H1 (cell line): Measurements from ENCODE around the gene FOXO6. TPM values are rescaled to one million over a fixed set of nuclear protein-coding genes. Genes with fewer than 3 reads are reported as not detected.
A peak's percentile ranks its signal among the peaks of the same experiment; 100 is the strongest.

Experiments
- CTCF ChIA-PET: fragments of 300-600 bp; sonication (Branson Sonifier 250); formaldehyde crosslinking; loops from one replicate; lab custom pipeline; 2021; ENCODE audit not compliant: partially characterized antibody; lab: Charles Lee
- POLR2A ChIA-PET: fragments of 300-600 bp; sonication (Branson Sonifier 250); formaldehyde crosslinking; loops from one replicate; lab custom pipeline; 2021; ENCODE audit warnings: inconsistent platforms; ENCODE audit not compliant: partially characterized antibody; lab: Charles Lee
- DNase-seq, 2 experiments: peaks; one replicate each; pipeline versions ENCODE4 v3.0.0 to v3.0.0-alpha.2; 2010 to 2022; ENCODE audit warnings: low spot score in 2 of 2, low read depth in 1 of 2, mixed read lengths in 1 of 2
- FAIRE-seq: peaks from 2 replicates; lab custom pipeline; 2011; peaks lifted over from hg19 to GRCh38; lab: Jason Lieb, UNC
- H2AFZ ChIP-seq: 2 replicates; pipeline ENCODE4 v1.8.1; 2012; ENCODE audit warnings: low read length, inconsistent platforms
- H2AK5ac ChIP-seq: 2 replicates; pipeline ENCODE4 v1.6.1; 2013; ENCODE audit warnings: low read depth, low read length
- H2BK120ac ChIP-seq: replicated peaks from 2 replicates; pipeline ENCODE3; 2013; ENCODE audit warnings: low read depth, low read length, inconsistent platforms
- H2BK12ac ChIP-seq: 2 replicates; pipeline ENCODE4 v1.6.1; 2013; ENCODE audit warnings: low read depth, low read length
- H2BK15ac ChIP-seq: 2 replicates; pipeline ENCODE4 v1.6.1; 2013; ENCODE audit warnings: low read length
- H2BK20ac ChIP-seq: 2 replicates; pipeline ENCODE4 v1.6.1; 2013; ENCODE audit warnings: low read length
- H2BK5ac ChIP-seq: 2 replicates; pipeline ENCODE4 v1.6.1; 2013; ENCODE audit warnings: low read depth, low read length
- H3K14ac ChIP-seq: 2 replicates; pipeline ENCODE4 v1.6.1; 2013; ENCODE audit warnings: inconsistent platforms; ENCODE audit not compliant: insufficient read length
- H3K18ac ChIP-seq: 2 replicates; pipeline ENCODE4 v1.6.1; 2013; ENCODE audit warnings: low read length; ENCODE audit errors: extremely low read depth
- H3K23ac ChIP-seq: 2 replicates; pipeline ENCODE4 v1.6.1; 2013; ENCODE audit warnings: inconsistent platforms; ENCODE audit not compliant: insufficient read length
- H3K23me2 ChIP-seq: 2 replicates; pipeline ENCODE4 v1.6.1; 2013; ENCODE audit warnings: low read depth, low read length
- H3K27ac ChIP-seq: 2 replicates; pipeline ENCODE4 v1.6.1; 2011; ENCODE audit warnings: low read depth, low read length, inconsistent platforms
- H3K27me3 ChIP-seq, 4 experiments: replicated peaks in 1 of 4; 1 replicate in 1 of 4; 2 replicates in 3 of 4; pipeline versions ENCODE4 v1.6.1 to v1.8.1; 2011 to 2013; ENCODE audit warnings: low read length in 3 of 4, mild to moderate bottlenecking in 3 of 4, inconsistent platforms in 2 of 4, mixed read lengths in 2 of 4, moderate library complexity in 1 of 4; ENCODE audit not compliant: control insufficient read depth in 3 of 4, insufficient read depth in 3 of 4; ENCODE audit errors: extremely low read depth in 1 of 4
- H3K36me3 ChIP-seq, 4 experiments: 2 replicates each; pipeline versions ENCODE4 v1.6.1 to v1.8.1; 2011 to 2013; ENCODE audit warnings: mild to moderate bottlenecking in 4 of 4, low read length in 3 of 4, moderate library complexity in 2 of 4, control low read depth in 1 of 4, inconsistent platforms in 1 of 4; ENCODE audit not compliant: insufficient read depth in 4 of 4, control insufficient read depth in 2 of 4
- H3K4ac ChIP-seq: replicated peaks from 2 replicates; pipeline ENCODE3; 2013; ENCODE audit warnings: low read length, low read depth, mixed read lengths, inconsistent platforms; ENCODE audit not compliant: insufficient read length
- H3K4me1 ChIP-seq, 4 experiments: replicated peaks in 1 of 4; 1 replicate in 1 of 4; 2 replicates in 3 of 4; pipeline versions ENCODE4 v1.6.1 to v1.8.1; 2011 to 2013; ENCODE audit warnings: low read length in 3 of 4, inconsistent platforms in 2 of 4, mixed read lengths in 1 of 4; ENCODE audit not compliant: insufficient read depth in 4 of 4, control insufficient read depth in 3 of 4
- H3K4me2 ChIP-seq, 2 experiments: 2 replicates each; pipeline versions ENCODE4 v1.6.1 to v1.8.1; 2011 to 2013; ENCODE audit warnings: low read depth in 2 of 2, low read length in 2 of 2, control low read depth in 1 of 2, inconsistent platforms in 1 of 2, mild to moderate bottlenecking in 1 of 2; ENCODE audit not compliant: insufficient read depth in 1 of 2
- H3K4me3 ChIP-seq, 4 experiments: fragments of 200-600, 300-600 bp in 1 of 4; sonication (generic), shearing (Covaris generic), sonication (Bioruptor Twin) in 1 of 4; 2 replicates each; pipeline versions ENCODE4 v1.5.1 to v1.8.1; 2011 to 2016; ENCODE audit warnings: low read length in 4 of 4, low read depth in 3 of 4, control low read depth in 2 of 4, inconsistent platforms in 2 of 4, mild to moderate bottlenecking in 2 of 4, mixed read lengths in 1 of 4, moderate library complexity in 1 of 4; ENCODE audit not compliant: insufficient read depth in 2 of 4; ENCODE audit errors: extremely low read depth in 1 of 4
- H3K56ac ChIP-seq: replicated peaks from 2 replicates; pipeline ENCODE3; 2013; ENCODE audit warnings: low read depth, mild to moderate bottlenecking, mixed read lengths, low read length, inconsistent platforms; ENCODE audit not compliant: insufficient read length
- H3K79me1 ChIP-seq: 2 replicates; pipeline ENCODE4 v1.6.1; 2013; ENCODE audit warnings: low read depth, low read length, control low read depth
- H3K79me2 ChIP-seq, 2 experiments: 2 replicates each; pipeline versions ENCODE4 v1.6.1 to v1.8.1; 2012 to 2013; ENCODE audit warnings: low read length in 2 of 2, mild to moderate bottlenecking in 2 of 2, inconsistent platforms in 1 of 2; ENCODE audit not compliant: insufficient read depth in 2 of 2, control insufficient read depth in 1 of 2
- H3K9ac ChIP-seq, 4 experiments: replicated peaks in 1 of 4; 1 replicate in 1 of 4; 2 replicates in 3 of 4; pipeline versions ENCODE4 v1.6.1 to v1.8.1; 2011 to 2013; ENCODE audit warnings: low read depth in 3 of 4, low read length in 3 of 4, control low read depth in 2 of 4, mild to moderate bottlenecking in 2 of 4, moderate library complexity in 2 of 4, inconsistent platforms in 1 of 4; ENCODE audit errors: extremely low read depth in 1 of 4
- H3K9me3 ChIP-seq, 2 experiments: 2 replicates each; pipeline versions ENCODE4 v1.6.1 to v1.8.1; 2012 to 2013; ENCODE audit warnings: mild to moderate bottlenecking in 2 of 2, moderate library complexity in 2 of 2, control low read depth in 1 of 2, inconsistent platforms in 1 of 2, low read depth in 1 of 2, low read length in 1 of 2, mixed read lengths in 1 of 2; ENCODE audit not compliant: insufficient read depth in 2 of 2
- H4K20me1 ChIP-seq, 2 experiments: replicated peaks in 1 of 2; 2 replicates each; pipeline versions ENCODE3 to v1.8.1; 2011 to 2013; ENCODE audit warnings: inconsistent platforms in 2 of 2, low read length in 2 of 2, mild to moderate bottlenecking in 1 of 2; ENCODE audit not compliant: insufficient read depth in 2 of 2, control insufficient read depth in 1 of 2
- H4K5ac ChIP-seq: 2 replicates; pipeline ENCODE4 v1.6.1; 2013; ENCODE audit warnings: low read length, low read depth, mixed read lengths, inconsistent platforms; ENCODE audit not compliant: insufficient read length
- H4K8ac ChIP-seq: 2 replicates; pipeline ENCODE4 v1.8.0; 2013; ENCODE audit warnings: mild to moderate bottlenecking, moderate library complexity, low read length, inconsistent platforms; ENCODE audit not compliant: insufficient read depth; ENCODE audit errors: extremely low read depth
- H4K91ac ChIP-seq: replicated peaks from 2 replicates; pipeline ENCODE3; 2013; ENCODE audit warnings: low read length, mixed read lengths, inconsistent platforms; ENCODE audit not compliant: insufficient read length
- FOSL1 ChIP-seq: IDR thresholded peaks from 2 replicates; pipeline ENCODE4 v1.6.1; 2011; ENCODE audit warnings: mild to moderate bottlenecking, low read depth, low read length, moderate library complexity; ENCODE audit not compliant: insufficient read depth
- HDAC2 ChIP-seq, 2 experiments: fragments of 300-600 bp in 1 of 2; sonication (generic) in 1 of 2; IDR thresholded peaks; 2 replicates each; pipeline ENCODE4 v1.6.1; 2011 to 2012; ENCODE audit warnings: low read depth in 2 of 2, low read length in 2 of 2, mild to moderate bottlenecking in 2 of 2, moderate library complexity in 2 of 2, borderline replicate concordance in 1 of 2, inconsistent platforms in 1 of 2
- RAD21 ChIP-seq, 2 experiments: IDR thresholded peaks in 1 of 2; conservative IDR thresholded peaks in 1 of 2; 2 replicates each; pipeline ENCODE4 v1.6.1; 2011; ENCODE audit warnings: low read depth in 2 of 2, low read length in 2 of 2, improper control_type of control experiment in 1 of 2, inconsistent platforms in 1 of 2, mild to moderate bottlenecking in 1 of 2, moderate library complexity in 1 of 2
- SUZ12 ChIP-seq: fragments of 200-600 bp; sonication (generic); IDR thresholded peaks from 2 replicates; pipeline ENCODE4 v1.6.1; 2012; ENCODE audit warnings: mild to moderate bottlenecking, inconsistent platforms, low read length, moderate library complexity, mixed read lengths
- WGBS, 2 experiments: shearing (Covaris generic) in 1 of 2; methylation state at CpG; one replicate each; pipeline versions ENCODE4 v1.1.6 to v1.1.7; 2013 to 2015; ENCODE audit warnings: low lambda C conversion rate in 2 of 2, mixed read lengths in 2 of 2, inconsistent platforms in 1 of 2, low coverage in 1 of 2, missing lambda C conversion rate in 1 of 2; ENCODE audit not compliant: insufficient replicate concordance in 2 of 2, insufficient coverage in 1 of 2, insufficient read length in 1 of 2; ENCODE audit errors: extremely low coverage in 1 of 2, missing lambda C conversion rate in 1 of 2; 5-methylcytosine and 5-hydroxymethylcytosine counted together
- polyA plus RNA-seq, 7 experiments: library from polyadenylated mRNA; depleted of rRNA in 3 of 7; stranded (reverse) in 5 of 7; unstranded in 2 of 7; fragments of >200 nt in 5 of 7; fragments of 200-250 nt in 2 of 7; gene quantifications; 1 replicate in 5 of 7; 2 replicates in 1 of 7; 4 replicates in 1 of 7; pipeline versions ENCODE4 v1.2.1 to v1.2.3, GENCODE V29; 2011 to 2013; ENCODE audit warnings: missing spikeins in 2 of 7, mixed read lengths in 2 of 7
- total RNA-seq: library from RNA; stranded (reverse); fragmentation: NEBNext Ultra II Directional; extraction: Animal tissue kit (Norgen Biotek cat#: 25700); gene quantifications from 2 replicates; pipeline ENCODE4 v1.2.1, GENCODE V29; 2021
- TF ChIP-seq, protein P1 (sequence below), 3 experiments: IDR thresholded peaks; 1 replicate in 2 of 3; 2 replicates in 1 of 3; pipeline versions ENCODE4 v1.5.1 to v1.6.1; 2011; ENCODE audit warnings: low read length in 3 of 3, mild to moderate bottlenecking in 3 of 3, inconsistent platforms in 2 of 3, low read depth in 1 of 3, moderate library complexity in 1 of 3; ENCODE audit not compliant: insufficient read depth in 1 of 3; ENCODE audit errors: control extremely low read depth in 1 of 3

FOXO6 gene
- total and polyA plus RNA-seq, 2 of the 8 experiments (the other 6 are each of a cell fraction or from before 2014, with no cell fraction given): 0.59 to 3.0 TPM

DNA sequence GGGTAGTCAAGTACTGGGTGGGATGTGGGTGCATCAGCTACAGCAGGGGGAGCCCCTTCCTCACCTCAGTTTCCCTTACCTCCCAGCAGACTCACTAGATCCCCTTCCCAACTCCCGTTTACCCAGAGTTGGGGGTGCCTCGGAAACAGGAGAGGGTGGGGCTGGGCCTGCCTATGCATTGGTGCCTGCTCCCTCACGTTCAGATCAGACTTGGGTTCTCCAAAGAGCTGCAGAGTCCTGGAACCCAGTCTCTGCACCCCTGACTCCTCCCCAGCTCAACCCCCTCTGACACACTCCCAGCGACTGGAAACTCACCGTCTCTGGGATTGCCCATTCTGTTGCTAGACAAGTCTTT is 6.0 kb downstream of the FOXO6 start:
- POLR2A ChIA-PET: interaction anchor here (1.1 to 2.6 kb wide), 7 partner anchors 9 to 38 kb away, joined by 3 to 10 read pairs (median 4); no protein-coding TSS in a partner anchor
- Histone ChIP-seq H3K4me2 (peak overlapping the region; percentile 78 to 87), H2BK15ac (no peak overlapping the region)

More for the DNA sequence above, 6.0 kb downstream of the FOXO6 start:
- peak overlapping the region in 3 of 4 experiments; percentile 30 to 70 (median 47); a peak in 5 of 8 replicates for H3K4me3 ChIP-seq
- H3K27ac ChIP-seq: no peak overlapping the region
- no peaks in the 10 kb centered on the region for H3K9me3 ChIP-seq
- peak overlapping the region; percentile 82 for H4K91ac ChIP-seq
- H4K5ac ChIP-seq: no peak overlapping the region
- H3K18ac ChIP-seq: no peak overlapping the region
- peaks cover 16 to 63% (median 51%) of the 10 kb centered on the region in 4 experiments for H3K4me1 ChIP-seq
- no peak overlapping the region for H2BK120ac ChIP-seq
- TF ChIP-seq FOSL1 (no peak), HDAC2 (IDR thresholded peaks at IDR 0.05; ENCODE audit: borderline replicate concordance in 1 of 2, low read depth in 2 of 2, low read length in 2 of 2) (no peak), SUZ12 (no peak), RAD21 (IDR thresholded peaks at IDR 0.05 in 1 of 2, conservative IDR thresholded peaks at IDR 0.05 in 1 of 2; ENCODE audit: low read depth in 2 of 2, low read length in 2 of 2) (peak in 1 of 2 experiments; percentile 46; a peak in 2 of 4 replicates)
- TF ChIP-seq, protein P1, sequence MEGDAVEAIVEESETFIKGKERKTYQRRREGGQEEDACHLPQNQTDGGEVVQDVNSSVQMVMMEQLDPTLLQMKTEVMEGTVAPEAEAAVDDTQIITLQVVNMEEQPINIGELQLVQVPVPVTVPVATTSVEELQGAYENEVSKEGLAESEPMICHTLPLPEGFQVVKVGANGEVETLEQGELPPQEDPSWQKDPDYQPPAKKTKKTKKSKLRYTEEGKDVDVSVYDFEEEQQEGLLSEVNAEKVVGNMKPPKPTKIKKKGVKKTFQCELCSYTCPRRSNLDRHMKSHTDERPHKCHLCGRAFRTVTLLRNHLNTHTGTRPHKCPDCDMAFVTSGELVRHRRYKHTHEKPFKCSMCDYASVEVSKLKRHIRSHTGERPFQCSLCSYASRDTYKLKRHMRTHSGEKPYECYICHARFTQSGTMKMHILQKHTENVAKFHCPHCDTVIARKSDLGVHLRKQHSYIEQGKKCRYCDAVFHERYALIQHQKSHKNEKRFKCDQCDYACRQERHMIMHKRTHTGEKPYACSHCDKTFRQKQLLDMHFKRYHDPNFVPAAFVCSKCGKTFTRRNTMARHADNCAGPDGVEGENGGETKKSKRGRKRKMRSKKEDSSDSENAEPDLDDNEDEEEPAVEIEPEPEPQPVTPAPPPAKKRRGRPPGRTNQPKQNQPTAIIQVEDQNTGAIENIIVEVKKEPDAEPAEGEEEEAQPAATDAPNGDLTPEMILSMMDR (IDR thresholded peaks at IDR 0.05; ENCODE audit: control extremely low read depth in 1 of 3, insufficient read depth in 1 of 3, low read depth in 1 of 3, low read length in 3 of 3): peak; percentile 5 to 33 (median 25); a peak in 3 of 4 replicates
- TF ChIP-seq, all 59 proteins: peak for 2
- CTCF ChIA-PET: interaction anchor here (0.5 to 7.3 kb wide), 11 partner anchors 11 to 94 kb away, joined by 3 to 39 read pairs (median 5); no protein-coding TSS in a partner anchor
- H4K20me1 ChIP-seq: peaks cover 5 to 11% of the 10 kb centered on the region in 2 experiments
- H2BK5ac ChIP-seq: no peak overlapping the region
- peaks cover 15 to 44% (median 30%) of the 10 kb centered on the region in 4 experiments for H3K27me3 ChIP-seq
- H3K79me2 ChIP-seq: no peaks in the 10 kb centered on the region
- H3K79me1 ChIP-seq: no peaks in the 10 kb centered on the region
- H3K23ac ChIP-seq: no peak overlapping the region
- DNase-seq (no peak), FAIRE-seq (no peak)
- H3K14ac ChIP-seq: no peak overlapping the region
- H4K8ac ChIP-seq: no peak overlapping the region
- peaks cover 12% of the 10 kb centered on the region; the same call in 1 of the 2 replicates for H3K23me2 ChIP-seq
- H3K9ac ChIP-seq: no peak overlapping the region; a peak in 2 of 7 replicates
- H2AK5ac ChIP-seq: no peak overlapping the region
- H2AFZ ChIP-seq: no peak overlapping the region
- no peak overlapping the region for H2BK20ac ChIP-seq
- WGBS, 2 experiments: 45% methylated on average over 5 of the region's 5 CpGs; no CpG with 5 or more reads in 1 of the 2 experiments
- H2BK12ac ChIP-seq: 0 out of 2 replicates have a peak overlapping the region, but pooled peaks have one; percentile 35
- H3K56ac ChIP-seq: no peak overlapping the region
- H3K4ac ChIP-seq: no peak overlapping the region
- H3K36me3 ChIP-seq: no peaks in the 10 kb centered on the region
